Transverse colon (tissue), 4 donors: ENCODE results near the gene GRIFIN. TPM values are rescaled to one million over a fixed set of nuclear protein-coding genes. Genes with fewer than 3 reads are reported as not detected.

Experiments used
- DNase-seq: peaks from one replicate; pipeline ENCODE4 v3.0.0-alpha.2; 2019
- H3K27ac ChIP-seq, 4 donors: fragments of 200-600 bp; sonication (generic); 2 replicates each; pipeline ENCODE4 v1.5.1; 2016 to 2018; ENCODE audit warnings: inconsistent platforms in 4 of 4
- H3K27me3 ChIP-seq: fragments of 200-600 bp; sonication (generic); 2 replicates; pipeline ENCODE4 v1.5.1; 2017; ENCODE audit warnings: inconsistent platforms
- H3K36me3 ChIP-seq, 4 donors: fragments of 200-600 bp; sonication (generic); 2 replicates each; pipeline ENCODE4 v1.5.1; 2017 to 2019; ENCODE audit warnings: inconsistent platforms in 4 of 4
- H3K4me1 ChIP-seq, 4 donors: fragments of 200-600 bp; sonication (generic); 2 replicates each; pipeline ENCODE4 v1.5.1; 2017 to 2020; ENCODE audit warnings: inconsistent platforms in 4 of 4
- H3K4me3 ChIP-seq, 4 donors: fragments of 200-600 bp; sonication (generic); 1 replicate in 1 of 4; 2 replicates in 3 of 4; pipeline versions ENCODE4 v1.5.1 to v1.6.1; 2017 to 2019; ENCODE audit warnings: inconsistent platforms in 4 of 4
- H3K9me3 ChIP-seq, 2 donors: fragments of 200-600 bp; sonication (generic); 2 replicates each; pipeline ENCODE4 v1.5.1; 2017 to 2019; ENCODE audit warnings: inconsistent platforms in 2 of 2
- EP300 ChIP-seq: sonication (generic); formaldehyde crosslinking; IDR thresholded peaks from one replicate; pipeline ENCODE4 v1.6.1; 2017; ENCODE audit warnings: antibody characterized with exemption, low read depth
- POLR2A ChIP-seq: fragments of 450-650 bp; IDR thresholded peaks from one replicate; pipeline ENCODE4 v1.6.1; 2016; ENCODE audit warnings: antibody characterized with exemption, mild to moderate bottlenecking, moderate library complexity
- POLR2AphosphoS5 ChIP-seq, 3 donors: sonication (generic); formaldehyde crosslinking; IDR thresholded peaks; one replicate each; pipeline ENCODE4 v1.6.1; 2016; ENCODE audit warnings: antibody characterized with exemption in 3 of 3
- WGBS, 2 donors: methylation state at CpG; one replicate each; pipeline ENCODE4 v1.1.5; 2018; ENCODE audit warnings: low coverage in 1 of 2; 5-methylcytosine and 5-hydroxymethylcytosine counted together
- in situ Hi-C, 4 donors: fragments of 200-750 bp; cut with MboI; loops; one replicate each; pipeline versions ENCODE4 v1.15.0 to v1.15.1; 2017; ENCODE audit warnings: low sequenced_read_pairs in 3 of 4, low pct_ligation_motif_present in 1 of 4, low pct_unique_long_range_greater_than_20kb in 1 of 4
- intact Hi-C: fragments of 100-400 bp; cut with DNase I; formaldehyde crosslinking; loops from one replicate; pipeline ENCODE4 v1.15.1; 2023; ENCODE audit warnings: low total_unique reads
- total RNA-seq, 4 donors: library from RNA; depleted of rRNA; stranded (reverse); fragments of >200 nt; gene quantifications; one replicate each; pipeline ENCODE4 v1.1.0, GENCODE V29; 2016
- TF ChIP-seq, protein P1 (sequence below), 5 experiments: fragments of 200-600 bp in 3 of 5; fragments of 450-650 bp in 2 of 5; sonication (generic) in 3 of 5; IDR thresholded peaks; 1 replicate in 2 of 5; 2 replicates in 3 of 5; pipeline ENCODE4 v1.5.1; 2016 to 2017; ENCODE audit warnings: antibody characterized with exemption in 5 of 5, inconsistent platforms in 3 of 5, mild to moderate bottlenecking in 2 of 5, moderate library complexity in 1 of 5

The GRIFIN gene
- total RNA-seq, 4 donors from 2014 or later = not detected

DNA sequence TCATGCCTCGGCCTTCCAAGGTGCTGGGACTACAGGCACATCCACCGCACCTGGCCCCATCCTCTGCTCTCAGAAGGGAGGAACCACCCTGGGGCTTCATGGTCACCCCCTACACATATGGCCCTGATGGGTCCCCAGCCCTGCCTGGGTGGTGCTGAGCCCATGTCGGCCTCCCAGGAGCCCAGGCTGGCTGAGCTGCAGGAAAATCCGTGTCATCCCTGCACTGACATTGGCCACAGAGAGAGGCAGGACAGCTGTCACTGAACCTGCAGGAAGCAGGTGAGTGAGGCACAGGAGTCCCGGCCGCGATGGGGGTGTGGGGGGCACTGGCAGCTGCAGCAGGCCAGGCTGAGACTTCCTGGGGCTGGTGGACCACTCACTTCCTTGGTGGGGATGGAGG, 8.0 kb downstream of the GRIFIN start:
- DNase-seq = no peak
- peaks cover 0 to 5% (median 0%) of the 10 kb centered on the region in 4 donors for H3K4me1 ChIP-seq

GRCh38 chr7:2466675-2467074, 9.5 kb downstream of the GRIFIN start:
- H3K9me3 ChIP-seq = no peaks in the 10 kb centered on the region
- H3K4me3 ChIP-seq = no peak overlapping the region
- WGBS, 2 donors = 92% methylated on average over 10 of the region's 10 CpGs
- no peak overlapping the region for H3K27ac ChIP-seq
- no peaks in the 10 kb centered on the region for H3K36me3 ChIP-seq
- peaks cover 11% of the 10 kb centered on the region for H3K27me3 ChIP-seq
- peaks cover 0 to 5% (median 0%) of the 10 kb centered on the region in 4 donors for H3K4me1 ChIP-seq
- DNase-seq = no peak
- TF ChIP-seq POLR2A (no peak), EP300 (no peak), POLR2AphosphoS5 (IDR thresholded peaks at IDR 0.05) (no peak)
- TF ChIP-seq, protein P1, sequence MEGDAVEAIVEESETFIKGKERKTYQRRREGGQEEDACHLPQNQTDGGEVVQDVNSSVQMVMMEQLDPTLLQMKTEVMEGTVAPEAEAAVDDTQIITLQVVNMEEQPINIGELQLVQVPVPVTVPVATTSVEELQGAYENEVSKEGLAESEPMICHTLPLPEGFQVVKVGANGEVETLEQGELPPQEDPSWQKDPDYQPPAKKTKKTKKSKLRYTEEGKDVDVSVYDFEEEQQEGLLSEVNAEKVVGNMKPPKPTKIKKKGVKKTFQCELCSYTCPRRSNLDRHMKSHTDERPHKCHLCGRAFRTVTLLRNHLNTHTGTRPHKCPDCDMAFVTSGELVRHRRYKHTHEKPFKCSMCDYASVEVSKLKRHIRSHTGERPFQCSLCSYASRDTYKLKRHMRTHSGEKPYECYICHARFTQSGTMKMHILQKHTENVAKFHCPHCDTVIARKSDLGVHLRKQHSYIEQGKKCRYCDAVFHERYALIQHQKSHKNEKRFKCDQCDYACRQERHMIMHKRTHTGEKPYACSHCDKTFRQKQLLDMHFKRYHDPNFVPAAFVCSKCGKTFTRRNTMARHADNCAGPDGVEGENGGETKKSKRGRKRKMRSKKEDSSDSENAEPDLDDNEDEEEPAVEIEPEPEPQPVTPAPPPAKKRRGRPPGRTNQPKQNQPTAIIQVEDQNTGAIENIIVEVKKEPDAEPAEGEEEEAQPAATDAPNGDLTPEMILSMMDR (IDR thresholded peaks at IDR 0.05) = no peak
- in situ Hi-C loops (loop anchor here in 2 of 4 donors (25.0 kb wide), 1 partner anchor 221 kb away; the partner anchor contains the start of gene AMZ1 (in 2 of the 2)), intact Hi-C loops (no loop called here)

More for the DNA sequence above, 8.0 kb downstream of the GRIFIN start:
- intact Hi-C loops = no loop called here
- H3K9me3 ChIP-seq = no peaks in the 10 kb centered on the region
- in situ Hi-C loops = loop anchor here in 2 of 4 donors (25.0 kb wide), 1 partner anchor 219 kb away; the partner anchor contains the start of gene AMZ1 (in 2 of the 2)
- 89% methylated on average over 7 of the region's 7 CpGs; no CpG with 5 or more reads in 1 of the 2 donors for WGBS, 2 donors
- no peak overlapping the region for H3K4me3 ChIP-seq
- peaks cover 14% of the 10 kb centered on the region for H3K27me3 ChIP-seq
- H3K36me3 ChIP-seq = no peaks in the 10 kb centered on the region
- TF ChIP-seq POLR2A (no peak), POLR2AphosphoS5 (IDR thresholded peaks at IDR 0.05) (no peak)
- TF ChIP-seq, protein P1 (IDR thresholded peaks at IDR 0.05) = no peak
- H3K27ac ChIP-seq = no peak overlapping the region

DNA sequence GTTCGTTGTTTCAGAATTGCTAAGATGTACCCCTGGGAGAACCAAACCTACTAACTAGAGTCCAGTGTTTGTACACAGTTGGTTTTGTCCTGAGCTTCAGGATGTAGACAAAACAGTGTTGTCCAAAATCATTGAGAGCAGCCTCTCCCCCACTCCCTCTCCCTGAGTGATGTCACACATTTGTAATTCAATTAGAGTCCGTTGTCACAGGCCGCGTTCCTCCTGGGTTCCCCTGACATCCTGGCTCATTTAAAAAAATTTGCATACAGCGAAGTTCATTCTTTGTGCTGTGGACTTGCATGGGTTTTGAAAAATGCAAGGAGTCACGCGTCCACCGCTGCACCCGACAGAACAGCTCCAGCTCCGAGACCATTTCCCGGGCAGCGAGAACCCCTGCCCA, 10.3 kb downstream of the GRIFIN start:
- TF ChIP-seq POLR2A (no peak), POLR2AphosphoS5 (IDR thresholded peaks at IDR 0.05) (no peak), EP300 (no peak)
- TF ChIP-seq, protein P1 (IDR thresholded peaks at IDR 0.05) = no peak
- in situ Hi-C loops = loop anchor here in 2 of 4 donors (25.0 kb wide), 1 partner anchor 221 kb away; the partner anchor contains the start of gene AMZ1 (in 2 of the 2)
- H3K4me1 ChIP-seq = peaks cover 0 to 5% (median 0%) of the 10 kb centered on the region in 4 donors
- H3K4me3 ChIP-seq = no peak overlapping the region
- H3K9me3 ChIP-seq = no peaks in the 10 kb centered on the region
- no peak for DNase-seq
- H3K27me3 ChIP-seq = peaks cover 5% of the 10 kb centered on the region
- 80 to 93% methylated on average over 6 to 12 of the region's 12 CpGs for WGBS, 2 donors
- H3K36me3 ChIP-seq = no peaks in the 10 kb centered on the region
- H3K27ac ChIP-seq = no peak overlapping the region
- intact Hi-C loops = no loop called here

DNA sequence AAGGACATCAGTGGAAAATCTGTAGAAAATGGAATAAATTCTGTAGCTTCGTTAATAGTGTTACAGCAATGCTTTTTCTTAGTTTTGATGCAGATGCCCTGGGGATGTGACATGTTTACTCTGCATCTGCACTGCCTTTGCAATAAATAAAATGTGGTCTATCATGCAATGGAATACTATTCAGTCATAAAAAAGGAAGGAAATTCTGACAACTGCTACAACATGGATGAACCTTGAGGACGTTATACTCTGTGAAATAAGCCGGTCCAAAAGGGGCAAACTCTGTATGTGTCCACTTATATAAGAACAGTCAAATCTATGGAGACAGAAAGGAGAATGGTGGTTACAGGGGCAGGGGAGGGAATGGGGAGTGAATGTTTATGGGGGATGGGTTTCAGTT, 13.5 kb downstream of the GRIFIN start:
- H3K9me3 ChIP-seq = no peaks in the 10 kb centered on the region
- intact Hi-C loops (no loop called here), in situ Hi-C loops (loop anchor here in 2 of 4 donors (25.0 kb wide), 1 partner anchor 225 kb away; the partner anchor contains the start of gene AMZ1 (in 2 of the 2))
- DNase-seq = no peak
- no peaks in the 10 kb centered on the region for H3K27me3 ChIP-seq
- no peaks in the 10 kb centered on the region for H3K36me3 ChIP-seq
- no peak overlapping the region for H3K27ac ChIP-seq
- no peaks in the 10 kb centered on the region for H3K4me1 ChIP-seq
- TF ChIP-seq POLR2AphosphoS5 (IDR thresholded peaks at IDR 0.05) = no peak
- TF ChIP-seq POLR2A = no peak
- TF ChIP-seq EP300 = no peak
- TF ChIP-seq, protein P1 (IDR thresholded peaks at IDR 0.05) = no peak
- WGBS, 2 donors = 88 to 90% methylated on average over 3 of the region's 3 CpGs
- H3K4me3 ChIP-seq = no peak overlapping the region
